GM19463 (cell line): ENCODE results near the gene MORF4L1.
"Not testable (repeated sequence)": the region's sequence is repeated elsewhere in the genome, so short reads cannot be mapped to it uniquely, and the experiment has no call there.

ENCODE experiments used
- ATAC-seq: cut with Tn5 transposase; IDR thresholded peaks from one replicate; pipeline ENCODE4 v1.9.1; 2021; ENCODE audit warnings: mild to moderate bottlenecking, moderate library complexity; ENCODE audit not compliant: unreplicated experiment

The MORF4L1 gene

DNA sequence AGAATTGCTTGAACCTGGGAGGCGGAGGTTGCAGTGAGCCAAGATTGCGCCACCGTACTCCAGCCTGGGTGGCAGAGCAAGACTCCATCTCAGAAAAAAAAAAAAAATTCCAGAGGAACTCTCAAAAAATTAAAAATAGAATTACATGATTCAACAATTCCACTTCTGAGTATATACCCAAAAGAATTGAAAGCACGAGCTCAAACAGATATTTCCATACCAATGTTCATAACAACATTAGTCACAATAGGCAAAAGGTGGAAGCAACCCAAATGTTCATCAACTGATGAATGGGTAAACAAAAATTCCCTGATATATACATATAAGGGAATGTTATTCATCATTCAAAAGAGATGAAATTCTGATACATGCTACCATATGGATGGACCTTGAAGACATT is 16.9 kb upstream of the MORF4L1 start:
- no peak for ATAC-seq

DNA sequence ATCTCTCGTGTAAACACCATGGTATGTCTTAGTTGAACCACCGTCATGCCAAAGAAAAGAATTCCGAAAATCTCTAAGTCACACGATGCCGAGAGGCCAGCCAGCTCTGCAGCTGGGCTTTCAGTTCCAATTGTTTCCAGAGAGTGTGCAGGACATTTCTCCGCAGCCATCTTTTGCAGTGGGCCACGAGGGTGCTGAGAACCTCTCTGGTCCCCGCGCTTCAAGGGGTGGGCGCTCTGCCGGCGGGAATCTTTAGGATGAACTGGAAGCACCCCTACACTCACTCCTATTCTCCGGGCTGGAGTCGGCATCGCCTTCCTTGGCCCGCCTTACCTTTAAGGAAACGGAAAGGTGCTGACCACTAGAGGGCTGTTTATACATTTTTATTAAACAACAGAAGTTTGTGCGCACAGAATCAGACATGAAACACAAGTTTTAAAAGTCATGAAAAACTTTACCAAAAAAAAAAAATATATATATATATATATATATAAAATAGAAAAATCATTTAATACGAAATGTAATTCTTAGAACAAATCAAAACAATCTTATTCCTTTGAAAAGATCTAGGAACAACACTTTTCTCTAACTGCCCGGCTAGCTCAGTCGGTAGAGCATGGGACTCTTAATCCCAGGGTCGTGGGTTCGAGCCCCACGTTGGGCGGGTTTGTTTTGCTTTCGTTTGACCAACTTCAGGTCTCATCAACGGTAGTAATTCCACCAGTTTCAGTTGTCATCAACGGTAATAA is 12.5 kb upstream of the MORF4L1 start:
- ATAC-seq = peak; percentile 70

DNA sequence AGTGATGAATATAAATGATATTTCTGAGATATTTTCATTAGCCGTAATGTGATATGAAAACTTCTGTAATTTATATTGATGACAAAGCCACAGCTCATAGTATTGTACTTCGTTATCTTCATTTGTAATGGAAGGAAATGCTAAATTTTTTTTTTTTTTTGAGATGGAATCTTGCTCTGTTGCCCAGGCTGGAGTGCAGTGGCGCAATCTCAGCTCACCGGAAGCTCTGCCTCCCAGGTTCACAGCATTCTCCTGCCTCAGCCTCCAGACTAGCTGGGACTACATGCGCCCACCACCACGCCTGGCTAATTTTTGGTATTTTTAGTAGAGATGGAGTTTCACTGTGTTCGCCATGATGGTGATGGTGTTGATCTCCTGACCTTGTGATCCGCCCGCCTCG is 7.1 kb upstream of the MORF4L1 start:
- ATAC-seq = not testable (repeated sequence)

DNA sequence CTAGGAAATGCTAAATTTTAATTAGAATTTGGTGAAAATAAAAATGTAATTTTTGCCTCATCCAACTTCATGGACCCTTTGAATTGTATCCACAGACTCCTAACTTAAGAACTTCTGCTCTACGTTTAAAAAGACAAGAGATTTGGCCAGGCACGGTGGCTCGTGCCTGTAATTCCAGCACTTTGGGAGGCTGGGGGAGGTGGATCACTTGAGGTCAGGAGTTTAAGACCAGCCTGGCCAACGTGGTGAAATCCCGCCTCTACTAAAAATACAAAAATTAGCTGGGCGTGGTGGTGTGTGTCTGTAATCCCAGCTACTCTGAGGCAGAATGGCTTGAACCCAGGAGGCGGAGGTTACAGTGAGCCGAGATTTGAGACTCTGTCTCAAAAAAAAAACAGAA is 6.7 kb upstream of the MORF4L1 start:
- ATAC-seq = not testable (repeated sequence)

DNA sequence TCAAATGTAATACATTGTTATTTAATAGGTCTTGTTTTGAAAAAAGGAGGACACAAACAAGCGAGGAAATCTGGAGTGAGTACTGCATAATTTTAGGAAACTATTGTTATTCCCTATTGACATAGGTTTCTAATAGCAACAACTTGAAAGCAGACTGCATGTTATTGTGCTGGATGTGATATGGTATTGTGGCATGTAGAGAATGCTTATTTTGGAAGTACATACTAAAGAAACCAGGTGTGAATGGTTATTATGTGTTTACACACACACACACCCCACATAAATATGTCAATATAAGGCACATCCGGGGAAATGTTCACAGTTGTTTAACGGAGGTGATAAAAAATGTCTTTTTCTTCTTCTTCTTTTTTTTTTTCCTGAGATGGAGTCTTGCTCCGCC is 5.9 kb upstream of the MORF4L1 start:
- no peak for ATAC-seq

DNA sequence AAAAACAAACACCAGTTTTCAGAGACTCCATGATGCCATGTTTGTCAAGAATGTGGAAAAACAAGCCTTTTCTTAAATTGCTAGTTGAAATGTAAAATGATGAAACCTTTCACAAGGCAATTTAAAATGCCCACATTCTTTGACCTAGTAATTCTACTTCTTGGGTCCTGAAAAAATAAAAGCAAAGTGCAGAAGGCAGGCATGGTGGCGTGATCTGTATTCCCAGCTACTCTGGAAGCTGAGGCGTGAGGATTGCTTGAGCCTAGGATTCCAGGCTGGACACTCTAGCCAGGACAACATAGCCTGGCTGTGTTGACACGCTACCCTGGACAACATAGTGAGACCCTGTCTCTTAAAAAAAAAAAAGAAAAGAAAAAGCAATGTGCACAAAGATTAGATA is 4.3 kb upstream of the MORF4L1 start:
- no peak for ATAC-seq

DNA sequence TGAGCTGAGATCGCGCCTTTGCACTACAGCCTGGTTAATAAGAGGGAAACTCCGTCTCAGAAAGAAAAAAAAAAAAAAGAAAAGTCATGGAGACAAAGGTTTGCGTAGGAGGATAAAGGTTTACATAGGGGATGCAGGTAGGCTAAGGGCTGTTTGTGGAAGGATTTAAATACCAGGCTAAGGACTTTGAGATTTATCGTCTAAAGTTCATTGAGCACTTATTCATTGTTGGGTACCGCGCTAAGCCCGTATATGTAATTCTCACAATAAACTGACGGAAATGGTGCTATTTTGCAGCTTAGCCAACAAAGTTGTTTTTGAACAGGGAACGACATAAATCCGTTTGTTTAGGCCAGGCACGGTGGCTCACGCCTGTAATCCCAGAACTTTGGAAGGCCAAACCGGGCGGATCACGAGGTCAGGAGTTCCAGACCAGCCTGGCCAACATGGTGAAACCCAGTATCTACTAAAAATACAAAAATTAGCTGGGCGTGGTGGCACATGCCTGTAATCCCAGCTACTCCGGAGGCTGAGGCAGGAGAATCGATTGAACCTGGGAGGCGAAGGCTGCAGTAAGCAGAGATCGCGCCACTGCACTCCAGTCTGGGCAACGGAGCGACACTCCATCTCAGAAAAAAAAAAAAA is 1.1 kb upstream of the MORF4L1 start:
- ATAC-seq = not testable (repeated sequence)

DNA sequence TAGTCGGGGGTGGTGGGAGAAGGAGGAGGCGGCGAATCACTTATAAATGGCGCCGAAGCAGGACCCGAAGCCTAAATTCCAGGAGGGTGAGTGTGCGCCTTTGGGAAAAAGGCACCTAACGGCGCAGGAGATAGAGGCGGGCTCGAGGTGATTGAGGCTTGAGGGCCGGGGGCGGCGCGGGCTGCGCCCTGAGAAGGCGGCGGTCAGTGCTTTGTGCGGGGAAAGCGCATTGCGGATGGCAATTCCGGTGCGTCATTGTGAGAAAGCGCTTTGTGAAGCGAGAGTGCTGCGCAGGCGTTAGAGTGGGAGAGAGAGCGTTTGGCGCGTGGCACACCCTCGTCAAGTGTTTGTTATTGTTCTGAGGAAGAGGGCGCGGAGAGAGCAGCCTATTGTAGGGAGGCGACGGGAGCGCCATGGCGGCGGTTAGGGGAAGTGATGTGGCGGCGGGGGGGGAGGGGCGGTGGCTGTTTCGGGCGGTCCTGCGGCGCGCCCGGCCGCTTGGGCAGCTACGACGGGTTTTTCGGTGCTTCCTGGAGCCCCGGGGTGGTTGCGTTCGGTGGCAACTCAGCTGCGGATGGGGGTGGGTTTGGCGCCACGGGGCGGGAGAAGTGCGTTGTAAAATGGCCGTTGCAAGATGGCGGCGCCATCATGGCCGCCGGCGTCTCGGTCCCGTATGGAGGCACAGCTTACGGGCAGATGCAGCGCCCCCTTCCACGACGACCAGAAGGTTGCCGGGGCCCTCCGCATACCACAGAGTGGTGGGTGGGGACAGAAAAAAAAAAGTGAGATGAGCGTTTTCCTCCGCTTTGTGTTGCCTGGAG is 492 bp downstream of the MORF4L1 start:
- peak; percentile 62 for ATAC-seq

DNA sequence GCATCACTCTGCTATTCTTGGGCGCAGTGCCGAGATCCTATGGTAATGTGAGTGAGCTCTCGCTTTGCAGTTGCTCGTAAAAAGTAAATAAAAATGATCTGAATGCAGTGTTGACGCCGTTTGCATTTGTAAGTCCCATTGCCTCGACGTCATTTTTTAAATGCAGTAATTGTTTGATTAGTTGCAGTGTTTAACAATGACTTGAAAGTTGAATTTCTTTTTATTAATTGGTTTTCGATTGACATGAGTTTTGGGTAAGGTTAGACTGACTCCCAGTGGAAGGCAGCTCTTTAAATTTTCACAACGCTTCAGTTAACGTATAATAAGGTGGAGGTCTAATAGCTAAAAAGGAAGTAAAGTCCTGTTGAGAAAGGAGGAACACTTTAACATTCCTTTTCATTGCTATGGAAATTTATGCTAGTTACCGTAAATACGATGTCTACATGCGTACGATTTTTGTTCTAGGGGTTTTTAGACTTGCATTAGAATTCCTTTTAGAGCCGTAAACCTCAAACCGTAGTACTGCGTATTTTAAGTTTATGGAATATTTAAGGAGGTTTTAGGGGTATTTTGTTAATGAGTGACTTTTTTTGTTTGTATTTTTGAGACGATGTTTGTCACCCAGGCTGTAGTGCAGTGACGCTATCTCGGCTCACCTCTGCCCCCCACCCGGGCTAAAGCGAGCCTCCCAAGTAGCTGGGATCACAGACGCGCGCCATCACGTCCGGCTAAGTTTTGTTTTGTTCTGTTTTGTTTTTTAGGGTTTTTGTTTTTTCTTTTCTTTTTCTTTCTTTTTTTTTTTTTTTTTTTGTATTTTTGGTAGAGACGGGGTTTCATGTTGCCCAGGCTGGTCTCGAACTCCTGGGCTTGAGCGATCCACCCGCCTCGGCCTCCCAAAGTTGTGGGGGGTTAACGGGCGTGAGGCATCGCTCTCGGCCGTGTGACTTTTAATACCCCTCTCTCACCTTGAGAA is 1.4 kb downstream of the MORF4L1 start:
- no peak for ATAC-seq

DNA sequence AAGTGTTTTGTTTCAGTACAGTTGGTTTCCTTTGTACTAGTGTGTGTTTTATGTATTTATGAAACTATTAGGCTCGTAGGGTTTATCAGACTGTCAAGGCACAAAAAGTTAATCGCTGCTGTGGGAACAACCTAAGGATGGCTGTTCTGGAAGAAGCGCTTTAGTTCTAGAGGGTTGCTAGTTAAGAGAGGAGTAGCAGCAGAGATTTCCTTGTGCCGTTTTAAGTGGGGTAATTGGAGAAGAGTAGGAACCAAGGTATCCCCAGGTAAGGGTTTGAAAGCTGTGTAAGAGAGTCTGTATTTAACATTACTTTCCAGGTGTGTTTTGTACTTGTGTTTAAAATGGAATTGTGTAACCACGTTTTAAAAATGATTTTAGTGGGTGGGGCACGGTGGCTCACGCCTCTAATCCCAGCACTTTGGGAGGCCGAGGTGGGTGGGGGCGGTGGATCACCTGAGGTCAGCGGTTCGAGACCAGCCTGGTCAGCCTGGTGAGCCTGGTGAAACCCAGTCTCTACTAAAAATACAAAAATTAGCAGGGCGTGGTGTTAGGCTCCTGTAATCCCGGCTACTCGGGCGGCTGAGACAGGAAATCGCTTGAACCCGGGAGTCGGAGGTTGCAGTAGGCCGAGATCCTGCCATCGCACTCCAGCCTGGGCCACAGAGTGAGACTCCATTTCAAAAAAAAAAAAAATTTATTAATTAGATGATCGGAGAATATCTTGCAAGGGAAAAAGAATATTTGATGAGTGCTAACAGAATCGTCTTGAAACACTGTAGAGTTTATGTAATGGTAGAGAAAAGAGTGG is 2.6 kb downstream of the MORF4L1 start:
- ATAC-seq = no peak

DNA sequence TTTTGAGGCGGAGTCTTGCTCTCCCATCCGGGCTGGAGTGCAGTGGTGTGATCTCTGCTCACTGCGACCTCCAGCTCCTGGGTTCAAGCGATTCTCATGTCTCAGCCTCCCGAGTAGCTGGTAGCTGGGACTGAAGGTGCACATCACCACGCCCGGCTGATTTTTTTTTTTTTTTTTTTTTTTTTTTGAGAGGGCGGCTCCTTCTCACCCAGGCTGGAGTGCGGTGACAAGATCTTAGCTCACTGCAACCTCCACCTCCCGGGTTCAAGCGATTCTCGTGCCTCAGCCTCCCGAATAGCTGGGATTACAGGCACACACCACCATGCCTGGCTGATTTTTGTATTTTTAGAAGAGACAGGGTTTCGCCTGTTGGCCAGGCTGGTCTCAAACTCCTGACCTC is 4.3 kb downstream of the MORF4L1 start:
- not testable (repeated sequence) for ATAC-seq

DNA sequence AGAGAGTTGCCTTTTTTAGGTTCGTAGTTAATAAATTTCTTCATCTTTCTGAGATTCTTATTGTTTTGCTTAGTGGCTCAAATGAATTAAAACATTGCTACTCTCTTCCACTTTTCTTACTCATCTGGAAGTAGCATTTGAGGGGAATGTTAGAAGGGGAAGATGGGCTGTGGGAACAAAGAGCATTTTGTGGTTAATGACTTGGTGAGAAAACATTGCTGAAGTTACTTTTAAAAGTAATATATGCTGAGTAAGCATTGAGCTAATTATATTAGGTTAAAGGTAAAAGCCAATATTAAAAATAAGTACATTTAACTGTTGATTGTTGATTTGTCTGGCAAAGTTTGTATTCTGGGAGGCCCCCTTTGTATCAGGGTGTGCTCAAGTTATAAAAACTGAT is 5.7 kb downstream of the MORF4L1 start:
- ATAC-seq = no peak

DNA sequence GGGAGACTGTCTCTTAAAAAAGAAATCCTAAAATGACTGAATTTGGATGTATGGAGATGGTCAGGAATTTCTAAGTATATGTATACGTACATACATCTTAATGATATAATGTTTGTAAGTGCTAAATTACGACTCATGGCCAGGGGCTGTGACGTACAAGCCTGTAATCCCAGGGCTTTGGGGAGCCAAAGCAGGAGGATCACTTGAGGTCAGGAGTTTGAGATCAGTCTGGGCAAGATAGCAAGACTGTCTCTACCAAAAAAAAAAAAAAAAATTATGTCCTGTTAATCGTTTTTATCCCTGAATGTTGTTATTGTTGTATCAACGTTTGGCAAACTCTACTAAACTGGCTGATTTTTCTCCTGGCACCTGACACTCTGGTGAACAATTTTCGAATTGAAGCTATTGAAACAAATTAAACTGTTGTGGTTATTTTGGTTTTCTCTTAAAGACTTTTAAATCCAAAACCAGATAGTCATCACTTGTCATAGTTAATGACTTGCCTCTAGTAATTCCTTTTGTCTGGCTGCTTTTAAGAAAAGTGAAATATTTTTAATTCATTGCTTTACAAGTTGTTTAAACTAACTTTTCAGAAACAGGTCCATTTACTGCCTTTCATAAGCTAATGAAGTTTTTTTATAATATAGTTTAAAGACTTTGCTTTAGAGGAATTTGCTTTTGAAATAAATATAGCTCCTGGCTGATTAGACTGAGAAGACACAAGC is 7.0 kb downstream of the MORF4L1 start:
- no peak for ATAC-seq

DNA sequence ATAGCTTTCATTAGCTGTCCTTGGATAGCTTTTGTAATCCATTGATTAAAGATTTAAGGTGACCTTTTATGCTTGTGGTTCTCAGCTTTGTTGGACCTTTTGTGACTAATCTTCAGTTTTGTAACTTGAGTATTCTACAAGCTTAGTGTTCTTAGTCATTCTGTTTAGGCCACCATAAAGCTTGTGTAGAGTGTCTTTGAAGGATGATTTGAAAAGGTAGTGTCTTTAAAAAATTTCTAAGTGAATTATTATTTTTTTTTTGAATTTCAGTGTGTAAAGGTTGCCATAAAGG is 7.5 kb downstream of the MORF4L1 start:
- no peak for ATAC-seq

DNA sequence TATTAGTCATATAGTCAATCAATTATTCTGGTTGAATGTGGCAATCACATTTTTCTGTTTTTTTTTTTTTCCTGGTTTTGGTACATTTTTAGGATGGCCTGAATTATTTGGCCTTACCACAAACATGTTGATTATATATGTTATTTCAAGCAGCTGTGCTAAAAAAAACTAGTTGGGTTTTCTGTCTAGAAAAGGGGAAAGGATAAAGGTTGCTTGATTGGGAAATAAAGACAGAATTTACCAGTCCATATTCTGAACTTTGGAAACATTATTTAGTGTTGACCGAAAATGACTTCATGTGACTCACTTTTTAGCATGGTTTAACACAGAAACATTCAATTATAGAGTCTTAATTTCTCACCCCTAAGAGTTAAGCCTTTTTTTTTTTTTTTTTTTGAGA is 8.1 kb downstream of the MORF4L1 start:
- no peak for ATAC-seq

DNA sequence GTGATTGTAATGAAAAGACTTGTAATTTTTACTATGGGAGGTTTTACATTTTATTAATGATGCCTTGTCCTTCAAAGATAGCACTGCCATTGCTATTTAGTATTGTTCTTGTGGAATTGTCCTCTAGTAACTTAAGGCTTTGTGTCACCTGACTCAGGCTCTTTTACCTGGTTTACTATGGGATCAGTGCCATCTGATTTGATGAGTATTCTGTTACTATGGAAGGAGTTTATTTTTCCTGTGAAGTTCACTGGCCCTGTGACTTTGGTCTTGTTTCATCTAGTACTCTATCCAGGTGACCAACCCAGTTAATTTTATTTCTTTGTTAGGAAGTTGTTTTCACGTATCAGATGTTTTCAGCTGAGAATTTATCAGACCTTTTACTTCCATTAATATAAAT is 9.0 kb downstream of the MORF4L1 start:
- ATAC-seq = no peak

DNA sequence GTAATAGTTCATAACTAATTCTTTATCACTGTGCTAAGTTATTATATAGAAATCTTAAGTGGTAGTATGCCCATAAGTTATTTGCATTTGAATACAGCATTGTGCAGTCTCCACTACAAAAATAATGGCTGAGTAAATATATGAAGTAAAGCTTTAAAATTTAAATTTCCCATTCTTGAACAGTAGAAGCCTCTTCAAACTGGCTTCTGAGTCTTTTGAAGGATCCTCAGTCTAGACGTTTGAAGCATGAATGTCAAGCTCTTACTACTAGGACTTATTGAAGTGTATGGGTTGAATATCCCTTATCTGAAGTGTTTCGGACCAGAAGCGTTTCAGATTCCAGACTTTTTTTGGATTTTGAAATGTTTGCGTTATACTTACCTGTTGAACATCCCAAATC is 16.3 kb downstream of the MORF4L1 start:
- ATAC-seq = no peak

DNA sequence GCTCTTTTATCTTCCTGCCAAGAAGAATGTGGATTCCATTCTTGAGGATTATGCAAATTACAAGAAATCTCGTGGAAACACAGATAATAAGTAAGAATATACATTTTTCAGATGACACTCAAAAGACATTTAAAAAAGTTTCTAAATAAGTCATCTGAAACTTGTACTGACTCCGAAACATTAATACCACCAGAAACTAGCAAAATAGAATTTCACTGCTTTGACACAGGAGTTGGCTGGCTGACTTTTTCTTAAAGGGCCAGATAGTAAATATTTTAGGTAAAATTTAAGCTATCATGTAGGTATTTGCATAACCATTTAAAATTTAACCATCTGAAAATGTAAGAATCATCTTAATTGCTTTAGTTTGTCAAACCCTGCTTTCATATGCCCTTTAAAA is 20.8 kb downstream of the MORF4L1 start:
- no peak for ATAC-seq

DNA sequence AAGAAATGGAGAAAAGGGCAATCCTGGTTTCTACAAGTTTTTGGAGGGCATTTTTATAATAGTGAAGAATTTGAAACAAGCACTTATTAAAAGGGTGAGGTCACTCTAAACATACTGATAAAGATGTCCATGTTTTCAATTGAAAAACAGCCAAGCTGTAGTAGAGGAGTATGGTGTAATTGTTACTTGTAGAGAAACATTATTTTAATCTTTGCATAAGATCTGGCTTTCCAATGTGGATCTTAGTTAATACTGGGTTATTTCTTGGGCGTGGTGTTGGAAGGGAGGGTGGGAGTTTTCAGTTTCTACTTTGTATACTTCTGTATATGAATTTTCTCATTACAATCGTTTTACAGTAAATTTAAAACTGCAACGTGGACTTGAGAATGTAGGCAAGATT is 22.8 kb downstream of the MORF4L1 start:
- ATAC-seq = no peak
